Fibroblast of lung (primary cell): ENCODE measurements around the gene OTOG. TPM values are rescaled to one million over a fixed set of nuclear protein-coding genes. Genes with fewer than 3 reads are reported as not detected.

Experiments
- DNase-seq, 2 donors: peaks; one replicate each; pipeline versions ENCODE4 v3.0.0 to v3.0.0-alpha.2; 2010; ENCODE audit warnings: low read depth in 2 of 2
- H2AFZ ChIP-seq: 2 replicates; pipeline ENCODE4 v1.5.1; 2012; ENCODE audit warnings: low read length, control low read depth, inconsistent platforms
- H3K27ac ChIP-seq: 2 replicates; pipeline ENCODE4 v1.5.1; 2011; ENCODE audit warnings: low read length, control low read depth; ENCODE audit not compliant: insufficient read depth
- H3K27me3 ChIP-seq: 2 replicates; pipeline ENCODE4 v1.5.1; 2011; ENCODE audit warnings: mild to moderate bottlenecking, low read length; ENCODE audit not compliant: control insufficient read depth, insufficient read depth
- H3K36me3 ChIP-seq: 2 replicates; pipeline ENCODE4 v1.5.1; 2011; ENCODE audit warnings: low read length; ENCODE audit not compliant: control insufficient read depth, insufficient read depth
- H3K4me1 ChIP-seq: 2 replicates; pipeline ENCODE4 v1.5.1; 2011; ENCODE audit warnings: low read length; ENCODE audit not compliant: control insufficient read depth, insufficient read depth; ENCODE audit errors: extremely low read depth
- H3K4me2 ChIP-seq: 2 replicates; pipeline ENCODE4 v1.5.1; 2011; ENCODE audit warnings: low read length, control low read depth; ENCODE audit not compliant: insufficient read depth; ENCODE audit errors: extremely low read depth
- H3K4me3 ChIP-seq, 4 experiments: fragments of 200-600 bp in 1 of 4; sonication (generic) in 1 of 4; replicated peaks in 1 of 4; 2 replicates each; pipeline ENCODE4 v1.5.1; 2011 to 2016; ENCODE audit warnings: low read length in 4 of 4, low read depth in 3 of 4, mild to moderate bottlenecking in 3 of 4, control low read depth in 2 of 4, inconsistent platforms in 1 of 4, mixed read lengths in 1 of 4; ENCODE audit not compliant: insufficient read depth in 1 of 4; ENCODE audit errors: control extremely low read depth in 1 of 4
- H3K79me2 ChIP-seq: 2 replicates; pipeline ENCODE4 v1.5.1; 2012; ENCODE audit warnings: mild to moderate bottlenecking, low read length, inconsistent platforms; ENCODE audit not compliant: control insufficient read depth, insufficient read depth
- H3K9ac ChIP-seq: 2 replicates; pipeline ENCODE4 v1.5.1; 2011; ENCODE audit warnings: mild to moderate bottlenecking, low read length, control low read depth; ENCODE audit not compliant: insufficient read depth
- H3K9me3 ChIP-seq: 2 replicates; pipeline ENCODE4 v1.5.1; 2012; ENCODE audit warnings: low read depth, low read length; ENCODE audit not compliant: control insufficient read depth, insufficient read depth
- H4K20me1 ChIP-seq: 2 replicates; pipeline ENCODE4 v1.5.1; 2011; ENCODE audit warnings: low read length; ENCODE audit not compliant: control insufficient read depth, insufficient read depth; ENCODE audit errors: extremely low read depth
- CTCF ChIP-seq, 2 donors: IDR thresholded peaks in 1 of 2; conservative IDR thresholded peaks in 1 of 2; 1 replicate in 1 of 2; 2 replicates in 1 of 2; pipeline ENCODE4 v1.5.1; 2011 to 2012; ENCODE audit warnings: low read length in 2 of 2, control low read depth in 1 of 2, inconsistent platforms in 1 of 2, low read depth in 1 of 2, mild to moderate bottlenecking in 1 of 2
- EZH2 ChIP-seq: IDR thresholded peaks from 2 replicates; pipeline ENCODE4 v1.5.1; 2012; ENCODE audit warnings: low read length, control low read depth, mild to moderate bottlenecking; ENCODE audit errors: missing control alignments
- polyA plus RNA-seq, 2 donors: library from polyadenylated mRNA; depleted of rRNA in 1 of 2; stranded (reverse) in 1 of 2; unstranded in 1 of 2; fragments of >200 nt; gene quantifications; 2 replicates each; pipeline ENCODE4 v1.2.1, GENCODE V29; 2011 to 2012; ENCODE audit warnings: missing spikeins in 1 of 2
- total RNA-seq: library from RNA; depleted of rRNA; stranded (reverse); fragments of >200 nt; gene quantifications from 2 replicates; pipeline ENCODE4 v1.2.1, GENCODE V29; 2014

OTOG gene
- total and polyA plus RNA-seq, 2 donors (not counting 1 experiment from before 2014, with no cell fraction given), result not detected

- Histone ChIP-seq H3K27ac (no peak overlapping the region), H3K4me3 (no peak overlapping the region), H3K4me1 (no peaks in the 10 kb centered on the region), H3K27me3 (no peaks in the 10 kb centered on the region), H2AFZ (no peak overlapping the region), H3K4me2 (no peak overlapping the region), H3K9me3 (no peaks in the 10 kb centered on the region), H3K79me2 (no peaks in the 10 kb centered on the region), H3K36me3 (no peaks in the 10 kb centered on the region), H4K20me1 (no peaks in the 10 kb centered on the region), H3K9ac (no peak overlapping the region)
- no peak for TF ChIP-seq CTCF (conservative IDR thresholded peaks at IDR 0.05 in 1 of 2, IDR thresholded peaks at IDR 0.05 in 1 of 2; ENCODE audit: low read depth in 1 of 2, low read length in 2 of 2)
- no peak for TF ChIP-seq EZH2
- DNase-seq, result peak in 1 of 2 donors; percentile 5
Observed at GRCh38 chr11:17552392-17553248, 5.6 kb downstream of the OTOG start.

GRCh38 chr11:17553249-17553546, 6.1 kb downstream of the OTOG start:
- H3K4me2 ChIP-seq, result no peak overlapping the region
- no peak overlapping the region for H3K4me3 ChIP-seq
- H4K20me1 ChIP-seq, result no peaks in the 10 kb centered on the region
- no peaks in the 10 kb centered on the region for H3K79me2 ChIP-seq
- no peaks in the 10 kb centered on the region for H3K4me1 ChIP-seq
- H3K9me3 ChIP-seq, result no peaks in the 10 kb centered on the region
- DNase-seq, result no peak
- no peak overlapping the region for H3K27ac ChIP-seq
- no peak overlapping the region for H3K9ac ChIP-seq
- H2AFZ ChIP-seq, result no peak overlapping the region
- no peaks in the 10 kb centered on the region for H3K27me3 ChIP-seq
- no peak for TF ChIP-seq CTCF (conservative IDR thresholded peaks at IDR 0.05 in 1 of 2, IDR thresholded peaks at IDR 0.05 in 1 of 2; ENCODE audit: low read depth in 1 of 2, low read length in 2 of 2)
- no peak for TF ChIP-seq EZH2
- H3K36me3 ChIP-seq, result no peaks in the 10 kb centered on the region

GRCh38 chr11:17554487-17554886, 7.4 kb downstream of the OTOG start:
- Histone ChIP-seq H3K27ac (no peak overlapping the region), H2AFZ (no peak overlapping the region), H3K4me1 (no peaks in the 10 kb centered on the region), H4K20me1 (no peaks in the 10 kb centered on the region), H3K9ac (no peak overlapping the region), H3K4me3 (no peak overlapping the region), H3K27me3 (no peaks in the 10 kb centered on the region), H3K9me3 (no peaks in the 10 kb centered on the region), H3K36me3 (no peaks in the 10 kb centered on the region), H3K79me2 (no peaks in the 10 kb centered on the region), H3K4me2 (no peak overlapping the region)
- DNase-seq, result no peak
- TF ChIP-seq EZH2 (no peak), CTCF (conservative IDR thresholded peaks at IDR 0.05 in 1 of 2, IDR thresholded peaks at IDR 0.05 in 1 of 2; ENCODE audit: low read depth in 1 of 2, low read length in 2 of 2) (no peak)
